Measurements from ENCODE around the gene ZNF853.

DNA sequence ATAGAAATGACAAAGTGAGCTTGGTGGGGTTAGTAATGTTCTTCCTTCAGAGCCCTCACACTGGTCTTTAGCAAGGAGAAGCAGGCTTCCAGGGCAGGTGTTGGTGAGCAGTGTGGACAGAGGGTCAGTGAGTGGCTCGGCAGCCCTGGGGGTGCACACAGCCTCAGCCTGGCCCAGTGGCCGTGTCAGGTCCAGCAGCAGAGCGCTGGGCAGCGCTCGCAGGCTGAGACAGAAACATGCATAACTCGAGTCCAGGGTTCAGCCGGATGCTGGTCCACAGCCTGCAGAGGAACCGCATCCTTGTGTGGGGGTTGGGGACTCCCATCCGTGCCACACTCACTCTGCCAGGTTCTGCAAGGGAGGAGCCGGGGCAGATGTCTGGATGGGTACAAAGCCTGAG, 11.0 kb upstream of the ZNF853 start:
- TF ChIP-seq BHLHE40 (IDR thresholded peaks at IDR 0.05; ENCODE audit: borderline replicate concordance) = no peak
- TF ChIP-seq FOXK2 (IDR thresholded peaks at IDR 0.05) = no peak
- no peak for TF ChIP-seq FOXM1 (IDR thresholded peaks at IDR 0.05; ENCODE audit: borderline replicate concordance)
- no peak for TF ChIP-seq FOXA1 (IDR thresholded peaks at IDR 0.05)
- no peak for TF ChIP-seq SP1 (IDR thresholded peaks at IDR 0.05)
- no peak for TF ChIP-seq SUZ12 (IDR thresholded peaks at IDR 0.05)
- TF ChIP-seq LEF1 (IDR thresholded peaks at IDR 0.05; ENCODE audit: borderline replicate concordance) = no peak

Data from HEK293T (cell line).